AG04449 (cell line): ENCODE results near the gene CD300E.

Experiments
- CTCF ChIA-PET: fragments of 350-600 bp; formaldehyde crosslinking; extraction: SDS; loops from one replicate; lab custom pipeline; 2021; ENCODE audit warnings: antibody characterized with exemption; lab: Yijun Ruan, JAX
- POLR2A ChIA-PET: fragments of 400-600, 350-600 bp; formaldehyde crosslinking; extraction: SDS; loops from one replicate; lab custom pipeline; 2020; ENCODE audit warnings: antibody characterized with exemption, inconsistent platforms; lab: Yijun Ruan, JAX
- DNase-seq: peaks from one replicate; pipeline ENCODE4 v3.0.0-alpha.2; 2010; ENCODE audit warnings: low read depth, low spot score
- H3K4me3 ChIP-seq: 2 replicates; pipeline ENCODE4 v1.5.1; 2011; ENCODE audit warnings: low read depth, mild to moderate bottlenecking, control low read depth, low read length
- TF ChIP-seq, protein P1 (sequence below): IDR thresholded peaks from one replicate; pipeline ENCODE4 v1.5.1; 2011; ENCODE audit warnings: mild to moderate bottlenecking, moderate library complexity, low read length, control low read depth, inconsistent platforms; ENCODE audit not compliant: insufficient read depth; ENCODE audit errors: missing control alignments

The CD300E gene

DNA sequence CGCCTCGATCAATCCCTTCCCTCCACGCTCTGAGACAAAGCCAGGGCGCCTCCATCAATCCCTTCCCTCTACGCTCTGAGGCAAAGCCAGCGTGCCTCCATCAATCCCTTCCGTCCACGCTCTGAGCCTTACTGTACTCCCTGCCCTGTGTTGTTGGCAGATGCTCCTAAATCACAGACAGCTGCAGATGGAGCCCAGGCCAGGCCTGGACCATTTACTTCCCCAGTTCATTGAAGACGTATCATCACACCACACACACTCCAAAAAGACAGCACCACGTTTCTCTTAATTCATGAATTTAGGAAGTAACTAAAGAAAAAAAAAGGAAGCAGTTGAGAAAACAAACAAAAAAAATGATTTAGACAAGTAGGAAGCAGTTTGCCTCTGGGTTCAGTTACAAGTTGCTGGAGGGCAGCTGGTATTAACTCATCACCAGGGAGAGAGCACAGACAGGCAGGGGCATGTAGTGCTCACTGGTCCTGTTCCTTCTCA, 24.0 kb downstream of the CD300E start:
- TF ChIP-seq, protein P1, sequence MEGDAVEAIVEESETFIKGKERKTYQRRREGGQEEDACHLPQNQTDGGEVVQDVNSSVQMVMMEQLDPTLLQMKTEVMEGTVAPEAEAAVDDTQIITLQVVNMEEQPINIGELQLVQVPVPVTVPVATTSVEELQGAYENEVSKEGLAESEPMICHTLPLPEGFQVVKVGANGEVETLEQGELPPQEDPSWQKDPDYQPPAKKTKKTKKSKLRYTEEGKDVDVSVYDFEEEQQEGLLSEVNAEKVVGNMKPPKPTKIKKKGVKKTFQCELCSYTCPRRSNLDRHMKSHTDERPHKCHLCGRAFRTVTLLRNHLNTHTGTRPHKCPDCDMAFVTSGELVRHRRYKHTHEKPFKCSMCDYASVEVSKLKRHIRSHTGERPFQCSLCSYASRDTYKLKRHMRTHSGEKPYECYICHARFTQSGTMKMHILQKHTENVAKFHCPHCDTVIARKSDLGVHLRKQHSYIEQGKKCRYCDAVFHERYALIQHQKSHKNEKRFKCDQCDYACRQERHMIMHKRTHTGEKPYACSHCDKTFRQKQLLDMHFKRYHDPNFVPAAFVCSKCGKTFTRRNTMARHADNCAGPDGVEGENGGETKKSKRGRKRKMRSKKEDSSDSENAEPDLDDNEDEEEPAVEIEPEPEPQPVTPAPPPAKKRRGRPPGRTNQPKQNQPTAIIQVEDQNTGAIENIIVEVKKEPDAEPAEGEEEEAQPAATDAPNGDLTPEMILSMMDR = no peak
- CTCF ChIA-PET = no interaction called here

DNA sequence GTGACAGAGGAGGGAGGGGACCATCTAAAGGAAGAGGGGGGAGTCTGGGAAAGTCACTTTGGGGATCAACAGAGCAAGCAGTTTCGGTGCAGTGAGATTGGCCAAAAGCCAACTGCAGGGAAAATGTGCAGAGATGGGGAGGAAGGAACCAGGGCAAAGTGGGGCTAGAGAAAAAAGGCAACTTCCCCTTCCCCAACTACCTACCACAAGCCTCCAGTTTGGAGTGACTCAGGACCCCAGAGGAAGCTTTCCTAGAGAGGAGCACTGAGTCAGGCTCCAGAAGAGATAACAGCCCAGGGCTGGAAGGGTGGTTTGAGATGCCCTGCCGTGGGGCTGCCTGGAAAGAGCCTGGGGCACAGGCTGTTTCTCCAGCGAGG, 24.5 kb downstream of the CD300E start:
- no peak for DNase-seq
- no peak overlapping the region for H3K4me3 ChIP-seq
- TF ChIP-seq, protein P1 = no peak
- ChIA-PET POLR2A (no interaction called here), CTCF (no interaction called here)

More for the DNA sequence above, 24.0 kb downstream of the CD300E start:
- DNase-seq = no peak
- no peak overlapping the region for H3K4me3 ChIP-seq
- POLR2A ChIA-PET = interaction anchor here (0.7 kb wide), 1 partner anchor 145 kb away, joined by 3 read pairs; no protein-coding TSS in a partner anchor

DNA sequence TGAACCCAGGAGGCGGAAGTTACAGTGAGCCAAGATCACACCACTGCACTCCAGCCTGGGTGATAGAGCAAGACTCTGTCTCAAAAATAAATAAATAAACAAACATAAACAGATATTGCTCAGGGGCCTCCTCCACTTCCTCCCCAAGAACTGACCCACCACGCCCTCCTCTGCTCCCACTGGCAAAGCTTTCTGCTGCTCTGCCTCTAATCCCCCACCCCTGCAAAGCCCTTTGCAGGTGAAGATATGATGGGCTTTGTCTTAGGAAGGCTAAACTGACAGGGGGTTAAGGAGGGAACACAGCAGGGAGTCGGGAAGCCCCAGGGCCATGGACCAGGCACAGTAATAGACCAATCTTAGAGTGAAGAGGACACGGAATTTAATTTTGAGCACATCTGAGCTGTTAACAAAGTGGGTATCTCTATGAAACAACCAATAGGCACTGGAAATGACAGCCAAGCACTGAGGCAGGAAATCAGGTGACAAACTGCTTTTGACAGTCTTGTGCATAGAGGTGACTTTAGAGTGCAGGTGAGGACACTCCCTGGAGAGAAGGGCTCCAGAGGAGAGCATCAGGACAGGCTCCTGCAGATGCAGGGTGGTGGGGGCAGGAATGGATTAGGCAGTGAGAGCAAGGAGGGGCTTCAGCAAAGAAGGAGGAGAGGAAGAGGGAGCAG, 25.1 kb downstream of the CD300E start:
- POLR2A ChIA-PET = no interaction called here
- no peak overlapping the region for H3K4me3 ChIP-seq
- no peak for DNase-seq
- TF ChIP-seq, protein P1 = no peak
- CTCF ChIA-PET = no interaction called here

DNA sequence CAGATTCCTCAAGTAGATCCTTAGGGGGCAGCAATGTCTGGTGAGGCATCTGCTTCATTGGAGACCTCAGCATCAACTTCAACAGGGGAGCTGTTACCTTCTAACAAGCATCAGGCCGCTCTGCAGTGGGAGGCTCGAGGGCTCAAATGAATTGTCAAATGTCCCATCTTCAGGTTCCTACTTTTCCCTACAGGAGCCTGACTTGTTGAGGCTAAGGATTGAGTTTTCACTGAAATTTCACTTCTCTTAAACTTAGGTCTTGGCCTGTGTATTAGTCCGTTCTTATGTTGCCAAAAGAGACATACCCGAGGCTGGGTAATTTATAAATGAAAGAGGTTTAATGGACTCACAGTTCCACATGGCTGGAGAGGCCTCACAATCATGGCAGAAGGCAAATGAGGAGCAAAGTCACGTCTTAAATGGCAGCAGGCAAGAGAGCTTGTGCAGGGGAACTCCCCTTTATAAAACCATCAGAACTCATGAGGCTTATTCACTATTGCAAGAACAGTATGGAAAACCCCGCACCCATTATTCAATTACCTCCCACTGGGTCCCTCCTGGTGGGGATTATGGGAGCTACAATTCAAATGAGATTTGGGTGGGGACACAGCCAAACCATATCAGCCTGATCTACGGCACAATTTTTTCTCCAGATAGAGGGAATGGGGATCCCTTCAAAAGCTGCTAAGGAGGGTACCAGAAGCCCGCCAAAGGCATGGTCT, 26.3 kb downstream of the CD300E start:
- CTCF ChIA-PET = interaction anchor here (1.4 kb wide), 1 partner anchor 31 kb away, joined by 3 read pairs; no protein-coding TSS in a partner anchor
- H3K4me3 ChIP-seq = no peak overlapping the region
- no peak for DNase-seq
- POLR2A ChIA-PET = no interaction called here
- TF ChIP-seq, protein P1 = no peak

DNA sequence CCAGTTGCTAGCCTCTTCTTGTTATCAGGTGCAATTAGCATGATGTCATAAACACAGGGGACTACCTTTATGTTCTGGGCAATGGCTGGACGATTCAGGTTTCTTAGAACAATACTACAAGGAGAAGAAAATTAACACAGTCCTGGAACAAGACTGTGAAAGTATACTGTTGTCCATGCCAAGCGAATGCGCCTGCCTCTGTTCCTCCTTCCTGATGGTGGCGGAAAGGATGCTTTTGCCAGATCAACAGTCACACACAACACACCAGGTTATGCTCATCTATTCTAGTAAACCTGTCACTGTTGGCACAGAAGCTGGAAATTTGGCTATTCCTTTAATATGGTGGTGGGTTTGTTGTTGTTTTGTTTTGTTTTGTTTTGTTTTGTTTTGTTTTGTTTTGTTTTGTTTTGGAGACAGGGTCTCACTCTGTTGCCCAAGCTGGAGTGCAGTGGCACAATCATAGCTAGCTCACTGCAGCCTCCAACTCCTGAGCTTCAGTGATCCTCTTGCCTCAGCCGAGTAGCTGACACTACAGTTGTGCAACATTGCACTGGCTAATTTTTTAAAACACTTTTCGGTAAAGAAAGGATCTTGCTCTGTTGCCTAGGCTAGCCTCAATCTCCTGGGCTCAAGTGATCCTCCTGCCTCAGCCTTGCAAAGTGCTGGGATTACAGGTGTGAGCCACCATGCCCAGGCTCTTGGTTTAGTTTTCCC, 28.3 kb downstream of the CD300E start:
- ChIA-PET POLR2A (no interaction called here), CTCF (no interaction called here)
- H3K4me3 ChIP-seq = no peak overlapping the region

More for the DNA sequence above, 28.3 kb downstream of the CD300E start:
- TF ChIP-seq, protein P1 = no peak
- DNase-seq = no peak
